Calu3 (cell line): Measurements from ENCODE around the gene ADAMTSL3. TPM values are rescaled to one million over a fixed set of nuclear protein-coding genes. Genes with fewer than 3 reads are reported as not detected.

Source experiments
- BruUV-seq: library from RNA; stranded (reverse); fragments of 400-500 nt; replicated peaks from 2 replicates; lab custom pipeline; 2021; lab: Mats Ljungman, UMichigan
- CTCF ChIA-PET: fragments of 300-600 bp; sonication (Branson Sonifier 250); formaldehyde crosslinking; loops from one replicate; lab custom pipeline; 2022; ENCODE audit warnings: antibody characterized with exemption; lab: Charles Lee
- DNase-seq: peaks from one replicate; pipeline ENCODE4 v3.0.0; 2022
- H3K27ac Mint-ChIP-seq: one replicate; pipeline ENCODE4 v1.8.0; 2022; ENCODE audit warnings: mixed read lengths; ENCODE audit not compliant: unreplicated experiment
- H3K27me3 Mint-ChIP-seq: one replicate; pipeline ENCODE4 v1.8.0; 2022; ENCODE audit warnings: mixed read lengths; ENCODE audit not compliant: unreplicated experiment
- H3K36me3 Mint-ChIP-seq: one replicate; pipeline ENCODE4 v1.8.0; 2022; ENCODE audit warnings: mild to moderate bottlenecking, moderate library complexity, mixed read lengths; ENCODE audit not compliant: insufficient read depth, unreplicated experiment
- H3K4me1 Mint-ChIP-seq: one replicate; pipeline ENCODE4 v1.8.0; 2022; ENCODE audit warnings: mild to moderate bottlenecking, low read depth, mixed read lengths; ENCODE audit not compliant: unreplicated experiment
- H3K4me3 Mint-ChIP-seq: one replicate; pipeline ENCODE4 v1.8.0; 2022; ENCODE audit warnings: mild to moderate bottlenecking, low read depth, moderate library complexity, mixed read lengths; ENCODE audit not compliant: unreplicated experiment
- H3K9me3 Mint-ChIP-seq: one replicate; pipeline ENCODE4 v1.8.0; 2022; ENCODE audit warnings: low read depth, mixed read lengths; ENCODE audit not compliant: unreplicated experiment
- CTCF ChIP-seq: fragments of 200-600 bp; IDR thresholded peaks from one replicate; pipeline ENCODE4 v1.8.0; 2022; ENCODE audit warnings: antibody characterized with exemption; ENCODE audit not compliant: unreplicated experiment
- intact Hi-C: fragments of 100-400 bp; cut with micrococcal nuclease; formaldehyde crosslinking; loops from one replicate; pipeline ENCODE4 v1.10.0; 2022; ENCODE audit not compliant: unreplicated experiment
- total RNA-seq: library from RNA; stranded (reverse); gene quantifications from 2 replicates; pipeline ENCODE4 v1.2.3, GENCODE V29; 2022

ADAMTSL3 gene
- total RNA-seq, 1 experiment from 2014 or later = 2.4 TPM

DNA sequence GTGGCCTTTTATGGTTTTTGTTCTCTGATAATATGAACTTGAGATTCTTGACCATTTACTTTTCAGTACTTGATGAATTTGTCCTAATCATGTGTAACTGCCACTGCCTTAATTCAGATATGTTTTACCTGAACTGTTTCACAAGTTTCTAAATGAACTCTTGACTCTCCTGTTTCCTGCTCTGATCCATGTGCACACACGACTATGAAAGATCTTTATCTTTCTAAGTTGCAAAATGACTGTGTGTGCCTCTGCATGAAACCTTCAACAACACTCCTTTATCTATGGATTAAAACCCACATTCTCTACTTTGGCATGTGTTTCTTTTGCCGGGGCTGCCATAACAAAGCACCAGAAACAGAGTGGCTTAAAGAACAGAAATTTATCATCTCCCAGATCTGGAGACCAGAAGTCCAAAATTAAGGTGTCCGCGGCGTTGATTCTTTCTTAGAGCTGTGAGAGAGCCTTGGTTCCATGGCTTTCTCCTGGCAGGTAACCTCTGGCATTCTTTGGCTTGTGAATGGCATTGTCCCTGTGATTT lies 275.0 kb downstream of the ADAMTSL3 start:
- Mint-ChIP-seq H3K4me3 (no peak overlapping the region), H3K27ac (no peak overlapping the region), H3K36me3 (no peaks in the 10 kb centered on the region), H3K4me1 (no peaks in the 10 kb centered on the region), H3K9me3 (peaks cover 3% of the 10 kb centered on the region), H3K27me3 (no peaks in the 10 kb centered on the region)
- no TSS peak for BruUV-seq
- TF ChIP-seq CTCF = no peak
- intact Hi-C loops = no loop called here
- CTCF ChIA-PET = no interaction called here
- no peak for DNase-seq

DNA sequence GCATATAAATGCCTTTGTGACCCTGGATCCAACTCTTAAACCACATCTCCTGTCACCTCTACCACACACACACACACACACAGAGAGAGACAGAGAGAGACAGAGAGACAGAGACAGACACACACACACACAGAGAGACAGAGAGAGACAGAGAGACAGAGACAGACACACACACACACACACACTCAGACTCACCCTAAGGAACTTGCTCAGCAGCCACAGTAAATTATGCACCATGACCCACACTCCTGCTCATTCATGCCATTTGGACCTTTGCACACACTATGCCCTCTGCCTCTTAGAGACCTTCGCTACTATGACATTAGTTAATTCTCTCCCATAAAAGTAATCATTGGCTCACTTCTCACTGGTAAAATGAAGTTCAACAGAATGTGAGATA lies 275.7 kb downstream of the ADAMTSL3 start:
- Mint-ChIP-seq H3K9me3 (peaks cover 3% of the 10 kb centered on the region), H3K36me3 (no peaks in the 10 kb centered on the region), H3K4me3 (no peak overlapping the region), H3K4me1 (no peaks in the 10 kb centered on the region), H3K27ac (no peak overlapping the region), H3K27me3 (no peaks in the 10 kb centered on the region)
- CTCF ChIA-PET = no interaction called here
- intact Hi-C loops = no loop called here
- no peak for TF ChIP-seq CTCF
- no peak for DNase-seq
- BruUV-seq = no TSS peak

GRCh38 chr15:83930392-83931212 lies 276.7 kb downstream of the ADAMTSL3 start:
- Mint-ChIP-seq H3K36me3 (no peaks in the 10 kb centered on the region), H3K4me3 (no peak overlapping the region), H3K4me1 (no peaks in the 10 kb centered on the region), H3K27ac (no peak overlapping the region), H3K27me3 (no peaks in the 10 kb centered on the region), H3K9me3 (peaks cover 3% of the 10 kb centered on the region)
- TF ChIP-seq CTCF = no peak
- CTCF ChIA-PET = no interaction called here
- intact Hi-C loops = no loop called here
- DNase-seq = no peak
- no TSS peak for BruUV-seq

- Mint-ChIP-seq H3K36me3 (no peaks in the 10 kb centered on the region), H3K4me3 (no peak overlapping the region), H3K9me3 (peaks cover 3% of the 10 kb centered on the region), H3K27ac (no peak overlapping the region), H3K27me3 (no peaks in the 10 kb centered on the region), H3K4me1 (no peaks in the 10 kb centered on the region)
- no TSS peak for BruUV-seq
- DNase-seq = no peak
- no peak for TF ChIP-seq CTCF
- intact Hi-C loops = loop anchor here (5.0 kb wide), 1 partner anchor 62 kb away; no protein-coding TSS in a partner anchor
- CTCF ChIA-PET = no interaction called here
Observed at GRCh38 chr15:83935774-83936173, 281.9 kb downstream of the ADAMTSL3 start.
